Stomach (tissue), 9 donors: ENCODE results near the gene NME7. TPM values are rescaled to one million over a fixed set of nuclear protein-coding genes. Genes with fewer than 3 reads are reported as not detected.

Source experiments
- DNase-seq, 2 donors: peaks; one replicate each; pipeline versions ENCODE4 v3.0.0 to v3.0.0-alpha.2; 2013 to 2019
- H3K27ac ChIP-seq, 5 donors: fragments of 200-600 bp in 4 of 5; sonication (generic) in 4 of 5; one replicate each; pipeline ENCODE4 v1.5.1; 2013 to 2019; ENCODE audit warnings: mild to moderate bottlenecking in 1 of 5, moderate library complexity in 1 of 5
- H3K27me3 ChIP-seq, 3 donors: fragments of 200-600 bp; sonication (generic); one replicate each; pipeline ENCODE4 v1.5.1; 2017 to 2019; ENCODE audit warnings: mixed run types in 1 of 3
- H3K36me3 ChIP-seq, 4 donors: fragments of 200-600 bp; sonication (generic); 1 replicate in 3 of 4; 2 replicates in 1 of 4; pipeline ENCODE4 v1.5.1; 2016 to 2019
- H3K4me1 ChIP-seq, 4 donors: fragments of 200-600 bp; sonication (generic); one replicate each; pipeline ENCODE4 v1.5.1; 2016 to 2019
- H3K4me3 ChIP-seq, 4 donors: fragments of 200-600 bp; sonication (generic) in 3 of 4; one replicate each; pipeline ENCODE4 v1.5.1; 2016 to 2019; ENCODE audit warnings: mild to moderate bottlenecking in 1 of 4
- H3K9me3 ChIP-seq, 4 donors: fragments of 200-600 bp; sonication (generic); one replicate each; pipeline ENCODE4 v1.5.1; 2016 to 2019
- CTCF ChIP-seq, 7 experiments: fragments of 450-650 bp in 4 of 7; fragments of 200-600 bp in 3 of 7; sonication (generic) in 3 of 7; IDR thresholded peaks; one replicate each; pipeline ENCODE4 v1.5.1; 2016 to 2019; ENCODE audit warnings: antibody characterized with exemption in 7 of 7, control low read depth in 2 of 7, mild to moderate bottlenecking in 1 of 7
- EP300 ChIP-seq: sonication (generic); formaldehyde crosslinking; IDR thresholded peaks from one replicate; pipeline ENCODE4 v1.6.1; 2017; ENCODE audit warnings: antibody characterized with exemption
- POLR2A ChIP-seq, 4 donors: fragments of 450-650 bp; IDR thresholded peaks; one replicate each; pipeline ENCODE4 v1.6.1; 2016; ENCODE audit warnings: antibody characterized with exemption in 4 of 4, control low read depth in 2 of 4, mild to moderate bottlenecking in 1 of 4, moderate library complexity in 1 of 4
- POLR2AphosphoS5 ChIP-seq, 3 donors: sonication (generic); formaldehyde crosslinking; IDR thresholded peaks; one replicate each; pipeline ENCODE4 v1.6.1; 2016; ENCODE audit warnings: antibody characterized with exemption in 3 of 3
- WGBS, 5 donors: extraction: QIAGEN DNeasy Blood & Tissue Kit in 3 of 5; methylation state at CpG; one replicate each; pipeline versions ENCODE4 v1.1.5 to v1.1.7; 2013 to 2018; 5-methylcytosine and 5-hydroxymethylcytosine counted together
- intact Hi-C: fragments of 100-400 bp; cut with DNase I; formaldehyde crosslinking; loops from one replicate; pipeline ENCODE4 v1.15.1; 2023; ENCODE audit warnings: low total_unique reads
- polyA plus RNA-seq, 3 donors: library from polyadenylated mRNA; stranded (reverse); fragments of 200-250 nt; gene quantifications; one replicate each; pipeline ENCODE4 v1.2.3, GENCODE V29; 2013
- total RNA-seq, 5 donors: library from RNA; depleted of rRNA; stranded (reverse); fragments of >200 nt; gene quantifications; one replicate each; pipeline versions ENCODE4 v1.1.0 to v1.2.3, GENCODE V29; 2014 to 2016
- donor health status: healthy with polysubstance abuse.
- donor health status: Bipolar disorder and iron deficiency.
- donor health status: healthy.

NME7 gene
- total and polyA plus RNA-seq, 8 donors, result 7.6 to 44.3 (median 8.2) TPM; not detected in 1

DNA sequence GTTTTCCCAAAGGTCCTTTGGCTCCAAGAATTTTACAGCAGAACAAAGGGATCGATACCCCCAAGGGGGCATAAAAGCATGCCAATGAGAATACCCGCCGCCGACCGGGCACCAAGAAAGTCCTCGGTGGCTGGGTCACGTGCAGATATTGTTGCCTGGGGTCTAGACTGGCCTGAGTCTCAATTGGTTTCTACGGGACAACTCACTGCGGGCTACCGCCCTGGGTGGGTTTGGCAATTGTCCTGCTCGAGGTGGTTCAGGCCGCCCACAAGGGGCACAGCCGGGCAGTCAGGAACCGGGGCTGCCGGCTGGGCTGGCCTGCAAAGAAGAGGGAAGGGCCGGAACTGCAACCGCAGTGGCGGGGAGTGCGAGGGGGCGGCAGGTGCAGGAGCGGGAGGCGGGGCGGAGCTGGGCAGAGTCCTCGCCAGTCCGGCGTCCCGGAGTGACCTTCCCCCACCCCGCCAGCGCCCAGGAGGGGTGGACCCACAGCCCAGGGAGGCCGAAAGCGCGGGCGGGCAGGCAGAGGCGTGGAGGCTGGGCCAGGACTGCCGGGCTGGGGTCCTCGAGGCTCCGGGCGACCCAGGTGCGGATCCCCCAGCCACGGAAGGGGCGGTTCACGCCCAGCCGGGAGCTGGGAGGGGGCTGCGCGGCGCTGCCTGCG lies 262.0 kb downstream of the NME7 start:
- Histone ChIP-seq H3K27ac (peak overlapping the region; percentile 94 to 98 (median 96)), H3K27me3 (no peaks in the 10 kb centered on the region), H3K9me3 (no peaks in the 10 kb centered on the region), H3K4me3 (peak overlapping the region; percentile 75 to 96 (median 79)), H3K4me1 (peaks cover 31 to 69% (median 45%) of the 10 kb centered on the region in 4 donors), H3K36me3 (no peaks in the 10 kb centered on the region)
- intact Hi-C loops, result no loop called here
- no peak for TF ChIP-seq POLR2A (IDR thresholded peaks at IDR 0.05)
- TF ChIP-seq POLR2AphosphoS5 (IDR thresholded peaks at IDR 0.05), result peak in 2 of 3 donors; percentile 83 to 91
- TF ChIP-seq EP300, result no peak
- peak in 2 of 7 experiments; percentile 15 to 33 for TF ChIP-seq CTCF (IDR thresholded peaks at IDR 0.05)
- 1 to 6% (median 2%) methylated on average over 9 to 47 of the region's 47 CpGs for whole genome bisulfite sequencing, 5 donors
- peak; percentile 96 for DNase-seq

- Histone ChIP-seq H3K27ac (peak overlapping the region; percentile 94 to 98 (median 96)), H3K36me3 (no peaks in the 10 kb centered on the region), H3K27me3 (no peaks in the 10 kb centered on the region), H3K9me3 (no peaks in the 10 kb centered on the region), H3K4me3 (peak overlapping the region; percentile 75 to 96 (median 79)), H3K4me1 (peaks cover 36 to 65% (median 45%) of the 10 kb centered on the region in 4 donors)
- intact Hi-C loops, result no loop called here
- no peak for DNase-seq
- TF ChIP-seq POLR2AphosphoS5 (IDR thresholded peaks at IDR 0.05), result no peak
- no peak for TF ChIP-seq POLR2A (IDR thresholded peaks at IDR 0.05)
- TF ChIP-seq CTCF (IDR thresholded peaks at IDR 0.05), result no peak
- TF ChIP-seq EP300, result no peak
- WGBS, 5 donors, result 24 to 49% (median 40%) methylated on average over 6 of the region's 6 CpGs
Measured at GRCh38 chr1:169105087-169105433, 262.5 kb downstream of the NME7 start.

GRCh38 chr1:169103480-169103893 lies 264.1 kb downstream of the NME7 start:
- intact Hi-C loops, result no loop called here
- Histone ChIP-seq H3K36me3 (no peaks in the 10 kb centered on the region), H3K4me1 (peaks cover 31 to 58% (median 48%) of the 10 kb centered on the region in 4 donors), H3K9me3 (no peaks in the 10 kb centered on the region), H3K27me3 (no peaks in the 10 kb centered on the region), H3K4me3 (no peak overlapping the region), H3K27ac (peak overlapping the region; percentile 79 to 98 (median 94))
- TF ChIP-seq CTCF (IDR thresholded peaks at IDR 0.05), result no peak
- no peak for TF ChIP-seq EP300
- TF ChIP-seq POLR2A (IDR thresholded peaks at IDR 0.05), result no peak
- TF ChIP-seq POLR2AphosphoS5 (IDR thresholded peaks at IDR 0.05), result peak; percentile 2 to 86 (median 84)
- DNase-seq, result peak; percentile 80 to 88
- WGBS, 5 donors, result 26 to 53% (median 35%) methylated on average over 6 of the region's 6 CpGs

DNA sequence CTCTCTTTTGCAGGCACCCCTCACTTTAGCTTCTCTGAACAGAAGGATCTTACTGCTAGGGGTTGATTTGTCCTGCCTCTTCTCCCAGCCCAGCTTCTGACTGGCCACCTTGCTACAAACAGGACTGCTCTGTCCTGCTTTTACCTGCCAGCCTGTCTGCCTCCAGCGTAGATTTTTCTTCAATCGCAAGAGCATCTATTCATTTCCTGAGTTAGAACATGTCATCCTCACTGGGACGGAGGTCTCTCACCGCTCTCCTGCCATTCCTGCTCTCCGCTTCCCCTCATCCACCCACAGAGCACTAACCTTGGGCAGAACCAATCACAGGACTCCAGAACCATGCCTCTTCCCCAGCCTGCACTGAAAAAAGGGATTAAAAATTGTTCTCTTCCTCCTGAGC lies 264.6 kb downstream of the NME7 start:
- no peaks in the 10 kb centered on the region for H3K36me3 ChIP-seq
- WGBS, 5 donors, result 36 to 69% (median 41%) methylated on average over 5 of the region's 5 CpGs
- DNase-seq, result peak in 1 of 2 donors; percentile 41
- intact Hi-C loops, result no loop called here
- H3K4me1 ChIP-seq, result peaks cover 31 to 54% (median 48%) of the 10 kb centered on the region in 4 donors
- TF ChIP-seq POLR2A (IDR thresholded peaks at IDR 0.05), result no peak
- TF ChIP-seq EP300, result no peak
- TF ChIP-seq POLR2AphosphoS5 (IDR thresholded peaks at IDR 0.05), result no peak
- TF ChIP-seq CTCF (IDR thresholded peaks at IDR 0.05), result no peak
- peak overlapping the region; percentile 79 to 98 (median 94) for H3K27ac ChIP-seq
- no peaks in the 10 kb centered on the region for H3K9me3 ChIP-seq
- no peaks in the 10 kb centered on the region for H3K27me3 ChIP-seq
- peak overlapping the region in 3 of 4 donors; percentile 7 to 27 (median 19) for H3K4me3 ChIP-seq
